ENCODE results near the gene ZC3H4.
"Not testable (repeated sequence)": the region's sequence is repeated elsewhere in the genome, so short reads cannot be mapped to it uniquely, and the experiment has no call there.

The ZC3H4 gene

GRCh38 chr19:47107953-47108746 is 5.4 kb downstream of the ZC3H4 start:
- no peak for DNase-seq (ENCODE audit: low read depth)
- TF ChIP-seq, protein P1, sequence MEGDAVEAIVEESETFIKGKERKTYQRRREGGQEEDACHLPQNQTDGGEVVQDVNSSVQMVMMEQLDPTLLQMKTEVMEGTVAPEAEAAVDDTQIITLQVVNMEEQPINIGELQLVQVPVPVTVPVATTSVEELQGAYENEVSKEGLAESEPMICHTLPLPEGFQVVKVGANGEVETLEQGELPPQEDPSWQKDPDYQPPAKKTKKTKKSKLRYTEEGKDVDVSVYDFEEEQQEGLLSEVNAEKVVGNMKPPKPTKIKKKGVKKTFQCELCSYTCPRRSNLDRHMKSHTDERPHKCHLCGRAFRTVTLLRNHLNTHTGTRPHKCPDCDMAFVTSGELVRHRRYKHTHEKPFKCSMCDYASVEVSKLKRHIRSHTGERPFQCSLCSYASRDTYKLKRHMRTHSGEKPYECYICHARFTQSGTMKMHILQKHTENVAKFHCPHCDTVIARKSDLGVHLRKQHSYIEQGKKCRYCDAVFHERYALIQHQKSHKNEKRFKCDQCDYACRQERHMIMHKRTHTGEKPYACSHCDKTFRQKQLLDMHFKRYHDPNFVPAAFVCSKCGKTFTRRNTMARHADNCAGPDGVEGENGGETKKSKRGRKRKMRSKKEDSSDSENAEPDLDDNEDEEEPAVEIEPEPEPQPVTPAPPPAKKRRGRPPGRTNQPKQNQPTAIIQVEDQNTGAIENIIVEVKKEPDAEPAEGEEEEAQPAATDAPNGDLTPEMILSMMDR (IDR thresholded peaks at IDR 0.05; ENCODE audit: control insufficient read depth, extremely low read depth, insufficient read depth), result no peak
- no peak overlapping the region for H3K4me3 ChIP-seq (ENCODE audit: low read depth, low read length)

- H3K4me3 ChIP-seq (ENCODE audit: low read depth, low read length), result no peak overlapping the region
- TF ChIP-seq, protein P1 (IDR thresholded peaks at IDR 0.05; ENCODE audit: control insufficient read depth, extremely low read depth, insufficient read depth), result no peak
- no peak for DNase-seq (ENCODE audit: low read depth)
Measured at GRCh38 chr19:47107202-47107952, 6.2 kb downstream of the ZC3H4 start.

DNA sequence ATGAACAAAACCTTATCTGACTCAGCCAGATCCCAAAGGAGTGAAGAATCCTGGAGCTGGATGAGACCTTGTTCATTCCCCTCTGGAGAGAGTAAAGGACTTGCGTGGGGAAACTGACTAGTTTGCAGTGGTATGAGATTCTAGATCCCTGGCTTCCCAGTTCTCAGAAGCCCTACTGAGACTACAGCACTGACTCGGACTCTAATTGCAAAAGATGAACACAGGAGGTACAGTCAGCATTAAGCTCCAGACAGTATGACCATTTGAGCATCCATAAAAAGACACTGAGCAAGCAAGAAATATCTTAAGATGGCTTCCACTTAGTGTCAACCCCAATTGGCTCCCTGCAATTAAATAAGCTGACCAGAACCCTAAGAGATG is 6.8 kb downstream of the ZC3H4 start:
- TF ChIP-seq, protein P1 (IDR thresholded peaks at IDR 0.05; ENCODE audit: control insufficient read depth, extremely low read depth, insufficient read depth), result no peak
- H3K4me3 ChIP-seq (ENCODE audit: low read depth, low read length), result no peak overlapping the region
- no peak for DNase-seq (ENCODE audit: low read depth)

- no peak overlapping the region for H3K4me3 ChIP-seq (ENCODE audit: low read depth, low read length)
- DNase-seq (ENCODE audit: low read depth), result no peak
- TF ChIP-seq, protein P1 (IDR thresholded peaks at IDR 0.05; ENCODE audit: control insufficient read depth, extremely low read depth, insufficient read depth), result no peak
Measured at GRCh38 chr19:47105874-47106273, 7.7 kb downstream of the ZC3H4 start.

GRCh38 chr19:47104680-47105079 is 8.9 kb downstream of the ZC3H4 start:
- DNase-seq (ENCODE audit: low read depth), result no peak
- TF ChIP-seq, protein P1 (IDR thresholded peaks at IDR 0.05; ENCODE audit: control insufficient read depth, extremely low read depth, insufficient read depth), result no peak
- no peak overlapping the region for H3K4me3 ChIP-seq (ENCODE audit: low read depth, low read length)

DNA sequence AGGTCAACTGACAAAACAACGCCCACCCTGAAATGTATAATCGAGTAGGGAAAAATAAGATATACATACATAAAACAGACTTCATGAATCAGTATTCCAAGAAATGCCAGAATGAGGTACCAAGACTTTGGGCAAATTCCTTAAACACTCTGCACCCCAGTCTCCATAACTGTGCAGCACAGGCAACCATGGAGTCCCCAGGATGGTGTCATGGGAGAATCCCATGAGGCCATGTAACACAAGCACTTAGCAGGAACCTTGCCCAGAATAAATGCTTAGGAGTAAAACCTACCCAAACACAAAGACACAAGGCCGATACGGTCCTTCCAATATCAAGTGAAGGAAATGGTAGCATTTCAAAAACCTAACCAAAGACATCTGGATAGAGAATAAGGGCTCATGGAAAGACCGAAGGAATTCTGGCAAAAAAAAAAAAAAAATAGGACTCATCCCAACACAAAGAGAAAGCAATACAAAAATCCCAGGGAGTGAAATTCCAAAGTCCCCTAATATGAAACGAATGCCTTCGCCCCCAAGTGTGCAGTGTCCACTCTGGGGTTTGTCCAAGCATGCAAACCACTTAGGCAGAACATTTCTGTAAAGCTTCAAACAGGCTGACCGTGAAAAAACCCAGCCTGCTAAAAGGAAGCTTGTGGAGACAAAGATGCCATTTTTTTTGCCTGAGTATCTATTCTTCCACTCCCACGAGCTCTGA is 11.1 kb downstream of the ZC3H4 start:
- H3K4me3 ChIP-seq (ENCODE audit: low read depth, low read length), result no peak overlapping the region
- TF ChIP-seq, protein P1 (IDR thresholded peaks at IDR 0.05; ENCODE audit: control insufficient read depth, extremely low read depth, insufficient read depth), result no peak
- no peak for DNase-seq (ENCODE audit: low read depth)

GRCh38 chr19:47101116-47101515 is 12.5 kb downstream of the ZC3H4 start:
- not testable (repeated sequence) for H3K4me3 ChIP-seq (ENCODE audit: low read depth, low read length); DNase-seq (ENCODE audit: low read depth)

Measured in LNCaP clone FGC (cell line).